HepG2 (cell line): ENCODE results near the gene TAS1R3.

Source experiments
- HOXA7 ChIP-seq: sonication (generic); formaldehyde crosslinking; IDR thresholded peaks from 2 replicates; pipeline ENCODE4 v1.8.1; 2022; ENCODE audit warnings: mild to moderate bottlenecking, missing genetic modification reagents, moderate library complexity
- TSC22D2 ChIP-seq: sonication (generic); formaldehyde crosslinking; IDR thresholded peaks from 2 replicates; pipeline ENCODE4 v1.5.1; 2020; ENCODE audit warnings: missing genetic modification reagents, mild to moderate bottlenecking, borderline replicate concordance
- USF2 ChIP-seq, 2 experiments: sonication (generic) in 1 of 2; formaldehyde crosslinking in 1 of 2; IDR thresholded peaks; 2 replicates each; pipeline versions ENCODE4 v1.5.1 to v1.6.1; 2011 to 2020; ENCODE audit warnings: borderline replicate concordance in 1 of 2, low read depth in 1 of 2, low read length in 1 of 2, mild to moderate bottlenecking in 1 of 2, missing genetic modification reagents in 1 of 2, moderate library complexity in 1 of 2
- TF ChIP-seq, protein P1 (sequence below): sonication (generic); formaldehyde crosslinking; IDR thresholded peaks from 2 replicates; pipeline ENCODE4 v1.4.0; 2020; ENCODE audit warnings: missing genetic modification reagents
- TF ChIP-seq, protein P2 (sequence below): sonication (generic); formaldehyde crosslinking; IDR thresholded peaks from 2 replicates; pipeline ENCODE4 v1.5.0; 2020; ENCODE audit warnings: mild to moderate bottlenecking, missing genetic modification reagents

DNA sequence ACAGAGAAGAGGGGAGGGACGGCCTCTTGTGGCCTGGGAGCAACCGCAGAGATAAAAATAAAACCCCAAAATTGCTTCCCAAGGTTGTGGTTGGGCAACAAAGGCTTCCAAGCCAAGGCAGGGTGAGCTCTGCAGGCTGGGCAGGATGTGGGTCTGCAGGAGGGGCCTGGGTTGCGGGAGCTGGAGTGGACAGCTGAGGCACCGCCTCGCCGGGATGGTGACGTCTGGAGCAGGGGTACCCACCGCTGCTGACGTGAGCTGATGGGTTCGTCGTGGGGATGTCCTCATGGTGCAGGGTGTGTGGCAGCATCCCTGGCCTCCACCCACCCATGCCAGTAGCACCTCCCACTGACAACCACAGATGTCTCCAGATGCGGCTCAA, 40.3 kb downstream of the TAS1R3 start:
- no peak for TF ChIP-seq HOXA7
- TF ChIP-seq USF2 (IDR thresholded peaks at IDR 0.05; ENCODE audit: low read depth, low read length), result no peak
- no peak for TF ChIP-seq USF2 (CRISPR knock-in tag; IDR thresholded peaks at IDR 0.05; ENCODE audit: borderline replicate concordance)
- no peak for TF ChIP-seq TSC22D2 (CRISPR knock-in tag)
- TF ChIP-seq, protein P1, sequence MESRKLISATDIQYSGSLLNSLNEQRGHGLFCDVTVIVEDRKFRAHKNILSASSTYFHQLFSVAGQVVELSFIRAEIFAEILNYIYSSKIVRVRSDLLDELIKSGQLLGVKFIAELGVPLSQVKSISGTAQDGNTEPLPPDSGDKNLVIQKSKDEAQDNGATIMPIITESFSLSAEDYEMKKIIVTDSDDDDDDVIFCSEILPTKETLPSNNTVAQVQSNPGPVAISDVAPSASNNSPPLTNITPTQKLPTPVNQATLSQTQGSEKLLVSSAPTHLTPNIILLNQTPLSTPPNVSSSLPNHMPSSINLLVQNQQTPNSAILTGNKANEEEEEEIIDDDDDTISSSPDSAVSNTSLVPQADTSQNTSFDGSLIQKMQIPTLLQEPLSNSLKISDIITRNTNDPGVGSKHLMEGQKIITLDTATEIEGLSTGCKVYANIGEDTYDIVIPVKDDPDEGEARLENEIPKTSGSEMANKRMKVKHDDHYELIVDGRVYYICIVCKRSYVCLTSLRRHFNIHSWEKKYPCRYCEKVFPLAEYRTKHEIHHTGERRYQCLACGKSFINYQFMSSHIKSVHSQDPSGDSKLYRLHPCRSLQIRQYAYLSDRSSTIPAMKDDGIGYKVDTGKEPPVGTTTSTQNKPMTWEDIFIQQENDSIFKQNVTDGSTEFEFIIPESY, result no peak
- TF ChIP-seq, protein P2, sequence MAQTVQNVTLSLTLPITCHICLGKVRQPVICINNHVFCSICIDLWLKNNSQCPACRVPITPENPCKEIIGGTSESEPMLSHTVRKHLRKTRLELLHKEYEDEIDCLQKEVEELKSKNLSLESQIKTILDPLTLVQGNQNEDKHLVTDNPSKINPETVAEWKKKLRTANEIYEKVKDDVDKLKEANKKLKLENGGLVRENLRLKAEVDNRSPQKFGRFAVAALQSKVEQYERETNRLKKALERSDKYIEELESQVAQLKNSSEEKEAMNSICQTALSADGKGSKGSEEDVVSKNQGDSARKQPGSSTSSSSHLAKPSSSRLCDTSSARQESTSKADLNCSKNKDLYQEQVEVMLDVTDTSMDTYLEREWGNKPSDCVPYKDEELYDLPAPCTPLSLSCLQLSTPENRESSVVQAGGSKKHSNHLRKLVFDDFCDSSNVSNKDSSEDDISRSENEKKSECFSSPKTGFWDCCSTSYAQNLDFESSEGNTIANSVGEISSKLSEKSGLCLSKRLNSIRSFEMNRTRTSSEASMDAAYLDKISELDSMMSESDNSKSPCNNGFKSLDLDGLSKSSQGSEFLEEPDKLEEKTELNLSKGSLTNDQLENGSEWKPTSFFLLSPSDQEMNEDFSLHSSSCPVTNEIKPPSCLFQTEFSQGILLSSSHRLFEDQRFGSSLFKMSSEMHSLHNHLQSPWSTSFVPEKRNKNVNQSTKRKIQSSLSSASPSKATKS (CRISPR knock-in tag), result no peak
